Endothelial cell of umbilical vein (primary cell): ENCODE results near the gene RCOR2. TPM values are rescaled to one million over a fixed set of nuclear protein-coding genes. Genes with fewer than 3 reads are reported as not detected.

Experiments
- BruUV-seq: library from RNA; stranded (reverse); fragments of 400-500 nt; replicated peaks from 2 replicates; lab custom pipeline; 2021; lab: Mats Ljungman, UMichigan
- CTCF ChIA-PET: fragments of 300-600, 350-600 bp; sonication (Branson Sonifier 250); formaldehyde crosslinking; loops from one replicate; lab custom pipeline; 2021; ENCODE audit warnings: antibody characterized with exemption, inconsistent platforms; lab: Charles Lee
- POLR2A ChIA-PET: fragments of 300-600, 350-600 bp; sonication (Branson Sonifier 250); formaldehyde crosslinking; loops from one replicate; lab custom pipeline; 2021; ENCODE audit warnings: antibody characterized with exemption, inconsistent platforms; lab: Charles Lee
- DNase-seq: peaks from one replicate; pipeline ENCODE4 v3.0.0-alpha.2; 2011; ENCODE audit warnings: low read depth, low spot score
- FAIRE-seq: peaks from 2 replicates; lab custom pipeline; 2011; peaks lifted over from hg19 to GRCh38; lab: Jason Lieb, UNC
- H2AFZ ChIP-seq: 2 replicates; pipeline ENCODE4 v1.6.0; 2012; ENCODE audit warnings: low read depth, low read length, control low read depth, inconsistent platforms
- H3K27ac ChIP-seq: 2 replicates; pipeline ENCODE4 v1.5.1; 2011; ENCODE audit warnings: low read depth, mild to moderate bottlenecking, control low read depth, low read length, moderate library complexity; ENCODE audit not compliant: insufficient read depth
- H3K27me3 ChIP-seq, 2 experiments: 2 replicates each; pipeline versions ENCODE4 v1.6.0 to v1.6.1; 2011; ENCODE audit warnings: low read length in 2 of 2, mixed read lengths in 1 of 2; ENCODE audit not compliant: control insufficient read depth in 2 of 2, insufficient read depth in 2 of 2
- H3K36me3 ChIP-seq, 2 experiments: 2 replicates in 1 of 2; 3 replicates in 1 of 2; pipeline ENCODE4 v1.5.1; 2011; ENCODE audit warnings: low read length in 2 of 2, mild to moderate bottlenecking in 1 of 2, moderate library complexity in 1 of 2; ENCODE audit not compliant: control insufficient read depth in 2 of 2, insufficient read depth in 2 of 2; ENCODE audit errors: extremely low read depth in 1 of 2
- H3K4me1 ChIP-seq: 3 replicates; pipeline ENCODE4 v1.5.1; 2011; ENCODE audit warnings: mild to moderate bottlenecking, low read length; ENCODE audit not compliant: control insufficient read depth, insufficient read depth; ENCODE audit errors: extremely low read depth
- H3K4me2 ChIP-seq: 2 replicates; pipeline ENCODE4 v1.6.1; 2011; ENCODE audit warnings: low read length, control low read depth, mixed read lengths; ENCODE audit not compliant: insufficient read depth
- H3K4me3 ChIP-seq, 3 experiments: fragments of 200-600 bp in 1 of 3; sonication (generic), shearing (Covaris generic) in 1 of 3; replicated peaks in 1 of 3; 2 replicates each; pipeline ENCODE4 v1.5.1; 2011 to 2016; ENCODE audit warnings: control low read depth in 3 of 3, low read length in 3 of 3, mild to moderate bottlenecking in 2 of 3, inconsistent platforms in 1 of 3, low read depth in 1 of 3, moderate library complexity in 1 of 3; ENCODE audit not compliant: insufficient read depth in 1 of 3
- H3K79me2 ChIP-seq: 2 replicates; pipeline ENCODE4 v1.6.0; 2012; ENCODE audit warnings: low read length, inconsistent platforms; ENCODE audit not compliant: control insufficient read depth, insufficient read depth
- H3K9ac ChIP-seq: replicated peaks from 2 replicates; pipeline ENCODE3; 2011; ENCODE audit warnings: low read length, control low read depth; ENCODE audit not compliant: insufficient read depth; ENCODE audit errors: extremely low read depth
- H3K9me1 ChIP-seq: replicated peaks from 3 replicates; pipeline ENCODE4 v1.6.0; 2011; ENCODE audit warnings: mild to moderate bottlenecking, low read length; ENCODE audit not compliant: control insufficient read depth, insufficient read depth; ENCODE audit errors: extremely low read depth
- H3K9me3 ChIP-seq: replicated peaks from 2 replicates; pipeline ENCODE4 v1.5.1; 2012; ENCODE audit warnings: low read length, inconsistent platforms; ENCODE audit not compliant: control insufficient read depth, insufficient read depth
- H4K20me1 ChIP-seq: replicated peaks from 2 replicates; pipeline ENCODE3; 2011; ENCODE audit warnings: mild to moderate bottlenecking, low read length; ENCODE audit not compliant: control insufficient read depth, insufficient read depth; ENCODE audit errors: extremely low read depth
- CTCF ChIP-seq, 2 donors: IDR thresholded peaks; 1 replicate in 1 of 2; 2 replicates in 1 of 2; pipeline ENCODE4 v1.5.1; 2011; ENCODE audit warnings: low read length in 2 of 2, mild to moderate bottlenecking in 2 of 2, moderate library complexity in 2 of 2, control low read depth in 1 of 2, inconsistent platforms in 1 of 2, low read depth in 1 of 2; ENCODE audit not compliant: insufficient read depth in 1 of 2; ENCODE audit errors: extremely low read depth in 1 of 2
- EZH2 ChIP-seq: IDR thresholded peaks from 2 replicates; pipeline ENCODE4 v1.6.1; 2012; ENCODE audit warnings: borderline replicate concordance, low read depth, mild to moderate bottlenecking, moderate library complexity, low read length, inconsistent platforms; ENCODE audit not compliant: severe bottlenecking
- FOS ChIP-seq: IDR thresholded peaks from 2 replicates; pipeline ENCODE4 v1.6.1; 2011; ENCODE audit warnings: mild to moderate bottlenecking, low read length, moderate library complexity, borderline replicate concordance; ENCODE audit not compliant: insufficient read depth
- GATA2 ChIP-seq: IDR thresholded peaks from 2 replicates; pipeline ENCODE4 v1.7.0; 2011; ENCODE audit warnings: low read depth, mild to moderate bottlenecking, moderate library complexity, mixed read lengths, low read length; ENCODE audit not compliant: insufficient read length, insufficient read depth
- JUN ChIP-seq: IDR thresholded peaks from 2 replicates; pipeline ENCODE4 v1.6.1; 2011; ENCODE audit warnings: borderline replicate concordance, low read depth; ENCODE audit not compliant: insufficient read length, insufficient read depth
- MAX ChIP-seq: IDR thresholded peaks from 2 replicates; pipeline ENCODE4 v1.6.1; 2011; ENCODE audit not compliant: insufficient read depth, insufficient read length
- MYC ChIP-seq: IDR thresholded peaks from one replicate; pipeline ENCODE4 v1.6.1; 2011; ENCODE audit warnings: mild to moderate bottlenecking, low read depth, low read length
- POLR2A ChIP-seq: IDR thresholded peaks from 2 replicates; pipeline ENCODE4 v1.6.1; 2012; ENCODE audit warnings: low read depth, mild to moderate bottlenecking, control low read depth, low read length
- POLR2AphosphoS5 ChIP-seq: IDR thresholded peaks from 2 replicates; pipeline ENCODE4 v1.6.1; 2012; ENCODE audit warnings: low read depth, mild to moderate bottlenecking, control low read depth, low read length, moderate library complexity; ENCODE audit not compliant: insufficient read depth
- dilution Hi-C: fragments of 300-500 bp; cut with MboI; formaldehyde crosslinking; loops from one replicate; pipeline ENCODE4 v1.15.0; 2019; ENCODE audit warnings: low sequenced_read_pairs; ENCODE audit not compliant: extremely low pct_ligation_motif_present
- intact Hi-C: fragments of 100-400 bp; cut with micrococcal nuclease; formaldehyde crosslinking; loops from one replicate; pipeline ENCODE4 v1.10.0; 2022
- polyA plus RNA-seq, 4 experiments: library from polyadenylated mRNA; depleted of rRNA in 3 of 4; stranded (reverse) in 3 of 4; unstranded in 1 of 4; fragments of >200 nt; gene quantifications; 2 replicates each; pipeline versions ENCODE4 v1.2.1 to v1.2.3, GENCODE V29; 2011 to 2012; ENCODE audit warnings: missing spikeins in 1 of 4
- total RNA-seq: library from RNA; stranded (reverse); gene quantifications from 2 replicates; pipeline ENCODE4 v1.2.3, GENCODE V29; 2021

Gene RCOR2
- total and polyA plus RNA-seq, 2 donors (not counting 3 experiments of a cell fraction or from before 2014, with no cell fraction given): 0.13 to 0.63 TPM

- POLR2A ChIA-PET: no interaction called here
- intact Hi-C loops: no loop called here
Measured at GRCh38 chr11:63908631-63909401, 8.1 kb downstream of the RCOR2 start.

GRCh38 chr11:63907808-63908530 lies 9.0 kb downstream of the RCOR2 start:
- Histone ChIP-seq H3K4me2 (no peak overlapping the region), H3K27ac (no peak overlapping the region), H3K9ac (no peak overlapping the region), H3K79me2 (no peaks in the 10 kb centered on the region), H3K27me3 (no peaks in the 10 kb centered on the region), H3K9me1 (no peaks in the 10 kb centered on the region), H2AFZ (no peak overlapping the region), H3K36me3 (peaks cover 0 to 37% of the 10 kb centered on the region in 2 experiments), H3K4me1 (no peaks in the 10 kb centered on the region), H3K4me3 (no peak overlapping the region), H4K20me1 (no peaks in the 10 kb centered on the region), H3K9me3 (no peaks in the 10 kb centered on the region)
- no TSS peak for BruUV-seq
- DNase-seq (no peak), FAIRE-seq (no peak)
- POLR2A ChIA-PET: no interaction called here
- intact Hi-C loops (no loop called here), dilution Hi-C loops (no loop called here)
- CTCF ChIA-PET: interaction anchor here (1.9 kb wide), 1 partner anchor 71 kb away, joined by 30 read pairs; the partner anchor contains the start of gene MARK2
- TF ChIP-seq GATA2: no peak
- no peak for TF ChIP-seq EZH2
- no peak for TF ChIP-seq FOS
- no peak for TF ChIP-seq MYC
- TF ChIP-seq POLR2A: no peak
- TF ChIP-seq JUN: no peak
- TF ChIP-seq POLR2AphosphoS5: no peak
- TF ChIP-seq MAX: no peak
- TF ChIP-seq CTCF (IDR thresholded peaks at IDR 0.05; ENCODE audit: extremely low read depth in 1 of 2, insufficient read depth in 1 of 2, low read depth in 1 of 2, low read length in 2 of 2): no peak

More at GRCh38 chr11:63908631-63909401, 8.1 kb downstream of the RCOR2 start:
- no peak overlapping the region for H3K9ac ChIP-seq
- no peaks in the 10 kb centered on the region for H3K27me3 ChIP-seq
- H2AFZ ChIP-seq: no peak overlapping the region
- no peaks in the 10 kb centered on the region for H3K4me1 ChIP-seq
- no peak for FAIRE-seq
- H3K9me3 ChIP-seq: no peaks in the 10 kb centered on the region
- no peak for TF ChIP-seq MYC
- no peaks in the 10 kb centered on the region for H4K20me1 ChIP-seq
- no peak overlapping the region for H3K27ac ChIP-seq
- no peak overlapping the region for H3K4me3 ChIP-seq
- no peak for DNase-seq
- CTCF ChIA-PET: interaction anchor here (0.7 kb wide), 1 partner anchor 12 kb away, joined by 3 read pairs; no protein-coding TSS in a partner anchor
- no TSS peak for BruUV-seq
- dilution Hi-C loops: no loop called here
- H3K36me3 ChIP-seq: peaks cover 0 to 29% of the 10 kb centered on the region in 2 experiments
- no peaks in the 10 kb centered on the region for H3K79me2 ChIP-seq
- H3K4me2 ChIP-seq: no peak overlapping the region
- no peaks in the 10 kb centered on the region for H3K9me1 ChIP-seq
